Neural cell (in vitro differentiated cells): ENCODE data around the gene CR1. TPM values are rescaled to one million over a fixed set of nuclear protein-coding genes. Genes with fewer than 3 reads are reported as not detected.

Source experiments
- H2AFZ ChIP-seq: fragments of 200-600, 300-800 bp; sonication (generic), shearing (Covaris generic); 2 replicates; pipeline ENCODE4 v1.6.0; 2014; ENCODE audit warnings: low read depth, mild to moderate bottlenecking, antibody characterized with exemption, low read length, moderate library complexity
- H3F3A ChIP-seq: fragments of 200-600 bp; shearing (Covaris generic); 2 replicates; pipeline ENCODE4 v1.6.1; 2016; ENCODE audit warnings: mild to moderate bottlenecking, moderate library complexity, mixed read lengths, antibody characterized with exemption, low read length; ENCODE audit not compliant: insufficient read depth, poor library complexity, severe bottlenecking
- H3K27ac ChIP-seq: fragments of 200-600, 300-800 bp; sonication (generic), shearing (Covaris generic); 2 replicates; pipeline ENCODE4 v1.5.1; 2014; ENCODE audit warnings: mild to moderate bottlenecking, low read length, moderate library complexity
- H3K27me3 ChIP-seq: fragments of 300-800, 200-600 bp; sonication (generic), shearing (Covaris generic); 2 replicates; pipeline ENCODE4 v1.6.0; 2014; ENCODE audit warnings: mild to moderate bottlenecking, low read depth, low read length, moderate library complexity; ENCODE audit not compliant: insufficient read depth
- H3K36me3 ChIP-seq: fragments of 300-800, 200-600 bp; sonication (generic), shearing (Covaris generic); 2 replicates; pipeline ENCODE4 v1.5.1; 2014; ENCODE audit warnings: mild to moderate bottlenecking, antibody characterized with exemption, low read length, moderate library complexity; ENCODE audit not compliant: insufficient read depth
- H3K4me2 ChIP-seq: fragments of 300-800, 200-600 bp; sonication (generic), shearing (Covaris generic); 2 replicates; pipeline ENCODE4 v1.6.0; 2014; ENCODE audit warnings: mild to moderate bottlenecking, low read length
- H3K4me3 ChIP-seq: fragments of 300-800, 200-600 bp; sonication (generic), shearing (Covaris generic); 2 replicates; pipeline ENCODE4 v1.5.1; 2014; ENCODE audit warnings: mild to moderate bottlenecking, low read length, moderate library complexity
- H3K79me2 ChIP-seq: fragments of 200-600 bp; shearing (Covaris generic); replicated peaks from 2 replicates; pipeline ENCODE4 v1.6.0; 2014; ENCODE audit warnings: mild to moderate bottlenecking, low read length, moderate library complexity; ENCODE audit not compliant: insufficient read depth
- H3K9ac ChIP-seq: fragments of 300-800, 200-600 bp; sonication (generic), shearing (Covaris generic); 2 replicates; pipeline ENCODE4 v1.6.1; 2016; ENCODE audit warnings: mild to moderate bottlenecking, low read length, mixed read lengths
- H3K9me2 ChIP-seq: fragments of 200-600 bp; shearing (Covaris generic); 2 replicates; pipeline ENCODE4 v1.6.1; 2016; ENCODE audit warnings: mild to moderate bottlenecking, low read length, mixed read lengths; ENCODE audit not compliant: insufficient read depth
- H3K9me3 ChIP-seq: fragments of 200-600, 300-800 bp; sonication (generic), shearing (Covaris generic); 2 replicates; pipeline ENCODE4 v1.6.1; 2016; ENCODE audit warnings: mild to moderate bottlenecking, mixed run types, low read length, moderate library complexity, mixed read lengths
- H4K20me1 ChIP-seq: fragments of 200-600 bp; shearing (Covaris generic); 2 replicates; pipeline ENCODE4 v1.6.1; 2016; ENCODE audit warnings: mild to moderate bottlenecking, mixed run types; ENCODE audit not compliant: insufficient read depth
- EP300 ChIP-seq: fragments of 450-650 bp; conservative IDR thresholded peaks from 2 replicates; pipeline ENCODE4 v1.6.1; 2014; ENCODE audit warnings: antibody characterized with exemption, mild to moderate bottlenecking, moderate library complexity; ENCODE audit not compliant: poor library complexity, severe bottlenecking
- EZH2 ChIP-seq: fragments of 200-600, 300-800 bp; shearing (Covaris generic), sonication (generic); IDR thresholded peaks from 2 replicates; pipeline ENCODE4 v1.6.1; 2014; ENCODE audit warnings: antibody characterized with exemption, low read length, borderline replicate concordance, mild to moderate bottlenecking; ENCODE audit not compliant: insufficient read depth, poor library complexity, severe bottlenecking
- MXI1 ChIP-seq: fragments of 450-650 bp; conservative IDR thresholded peaks from 2 replicates; pipeline ENCODE4 v1.6.1; 2014; ENCODE audit warnings: antibody characterized with exemption, mild to moderate bottlenecking; ENCODE audit not compliant: poor library complexity, severe bottlenecking
- POLR2AphosphoS5 ChIP-seq: IDR thresholded peaks from 2 replicates; pipeline ENCODE4 v1.6.1; 2012
- RAD21 ChIP-seq: fragments of 450-650 bp; conservative IDR thresholded peaks from 2 replicates; pipeline ENCODE4 v1.6.1; 2014; ENCODE audit warnings: antibody characterized with exemption, mild to moderate bottlenecking, moderate library complexity
- SMC3 ChIP-seq: fragments of 450-650 bp; conservative IDR thresholded peaks from 2 replicates; pipeline ENCODE4 v1.6.1; 2014; ENCODE audit warnings: antibody characterized with exemption, mild to moderate bottlenecking, moderate library complexity; ENCODE audit not compliant: poor library complexity
- TAF1 ChIP-seq: IDR thresholded peaks from 2 replicates; pipeline ENCODE4 v1.6.1; 2012; ENCODE audit warnings: low read depth
- polyA plus RNA-seq: library from polyadenylated mRNA; depleted of rRNA; stranded (reverse); fragments of >200 nt; gene quantifications from 2 replicates; pipeline ENCODE4 v1.2.3, GENCODE V29; 2014
- TF ChIP-seq, protein P1 (sequence below): IDR thresholded peaks from 2 replicates; pipeline ENCODE4 v1.6.1; 2012; ENCODE audit warnings: borderline replicate concordance
- TF ChIP-seq, protein P2 (sequence below): fragments of 450-650 bp; IDR thresholded peaks from 2 replicates; pipeline ENCODE4 v1.5.1; 2014; ENCODE audit warnings: antibody characterized with exemption, mild to moderate bottlenecking, moderate library complexity; ENCODE audit not compliant: poor library complexity, severe bottlenecking

CR1 gene
- polyA plus RNA-seq, 1 donor from 2014 or later, result not detected

DNA sequence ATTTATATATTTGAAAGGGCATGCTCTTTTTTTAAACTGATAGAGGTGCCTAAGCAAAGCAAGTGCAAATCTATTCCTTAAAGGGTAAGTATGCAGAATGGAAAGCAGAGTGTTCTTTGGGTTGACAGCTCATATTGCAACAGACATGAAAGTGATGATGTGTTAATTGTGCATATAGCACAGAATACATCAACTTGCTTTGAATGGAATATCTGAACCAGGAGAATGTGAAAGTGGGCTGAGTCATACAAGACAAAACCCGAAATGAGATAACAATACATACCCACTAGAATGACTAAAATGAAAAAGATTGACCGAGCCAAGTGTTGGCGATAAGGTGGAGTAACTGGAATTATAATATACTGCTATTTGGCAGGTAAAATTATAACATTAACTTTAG is 4.3 kb downstream of the CR1 start:
- H3K4me3 ChIP-seq, result no peak overlapping the region
- H3K27ac ChIP-seq, result no peak overlapping the region
- H3K9me2 ChIP-seq, result no peaks in the 10 kb centered on the region
- H3K36me3 ChIP-seq, result no peaks in the 10 kb centered on the region
- H3K79me2 ChIP-seq, result no peaks in the 10 kb centered on the region
- H3K27me3 ChIP-seq, result peaks cover 35% of the 10 kb centered on the region
- no peak overlapping the region for H3K9ac ChIP-seq
- H3K9me3 ChIP-seq, result no peaks in the 10 kb centered on the region
- H3K4me2 ChIP-seq, result no peak overlapping the region
- no peaks in the 10 kb centered on the region for H4K20me1 ChIP-seq
- TF ChIP-seq, protein P1, sequence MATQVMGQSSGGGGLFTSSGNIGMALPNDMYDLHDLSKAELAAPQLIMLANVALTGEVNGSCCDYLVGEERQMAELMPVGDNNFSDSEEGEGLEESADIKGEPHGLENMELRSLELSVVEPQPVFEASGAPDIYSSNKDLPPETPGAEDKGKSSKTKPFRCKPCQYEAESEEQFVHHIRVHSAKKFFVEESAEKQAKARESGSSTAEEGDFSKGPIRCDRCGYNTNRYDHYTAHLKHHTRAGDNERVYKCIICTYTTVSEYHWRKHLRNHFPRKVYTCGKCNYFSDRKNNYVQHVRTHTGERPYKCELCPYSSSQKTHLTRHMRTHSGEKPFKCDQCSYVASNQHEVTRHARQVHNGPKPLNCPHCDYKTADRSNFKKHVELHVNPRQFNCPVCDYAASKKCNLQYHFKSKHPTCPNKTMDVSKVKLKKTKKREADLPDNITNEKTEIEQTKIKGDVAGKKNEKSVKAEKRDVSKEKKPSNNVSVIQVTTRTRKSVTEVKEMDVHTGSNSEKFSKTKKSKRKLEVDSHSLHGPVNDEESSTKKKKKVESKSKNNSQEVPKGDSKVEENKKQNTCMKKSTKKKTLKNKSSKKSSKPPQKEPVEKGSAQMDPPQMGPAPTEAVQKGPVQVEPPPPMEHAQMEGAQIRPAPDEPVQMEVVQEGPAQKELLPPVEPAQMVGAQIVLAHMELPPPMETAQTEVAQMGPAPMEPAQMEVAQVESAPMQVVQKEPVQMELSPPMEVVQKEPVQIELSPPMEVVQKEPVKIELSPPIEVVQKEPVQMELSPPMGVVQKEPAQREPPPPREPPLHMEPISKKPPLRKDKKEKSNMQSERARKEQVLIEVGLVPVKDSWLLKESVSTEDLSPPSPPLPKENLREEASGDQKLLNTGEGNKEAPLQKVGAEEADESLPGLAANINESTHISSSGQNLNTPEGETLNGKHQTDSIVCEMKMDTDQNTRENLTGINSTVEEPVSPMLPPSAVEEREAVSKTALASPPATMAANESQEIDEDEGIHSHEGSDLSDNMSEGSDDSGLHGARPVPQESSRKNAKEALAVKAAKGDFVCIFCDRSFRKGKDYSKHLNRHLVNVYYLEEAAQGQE, result no peak
- no peak for TF ChIP-seq RAD21
- TF ChIP-seq MXI1, result no peak
- TF ChIP-seq SMC3, result no peak
- TF ChIP-seq TAF1, result no peak
- TF ChIP-seq, protein P2, sequence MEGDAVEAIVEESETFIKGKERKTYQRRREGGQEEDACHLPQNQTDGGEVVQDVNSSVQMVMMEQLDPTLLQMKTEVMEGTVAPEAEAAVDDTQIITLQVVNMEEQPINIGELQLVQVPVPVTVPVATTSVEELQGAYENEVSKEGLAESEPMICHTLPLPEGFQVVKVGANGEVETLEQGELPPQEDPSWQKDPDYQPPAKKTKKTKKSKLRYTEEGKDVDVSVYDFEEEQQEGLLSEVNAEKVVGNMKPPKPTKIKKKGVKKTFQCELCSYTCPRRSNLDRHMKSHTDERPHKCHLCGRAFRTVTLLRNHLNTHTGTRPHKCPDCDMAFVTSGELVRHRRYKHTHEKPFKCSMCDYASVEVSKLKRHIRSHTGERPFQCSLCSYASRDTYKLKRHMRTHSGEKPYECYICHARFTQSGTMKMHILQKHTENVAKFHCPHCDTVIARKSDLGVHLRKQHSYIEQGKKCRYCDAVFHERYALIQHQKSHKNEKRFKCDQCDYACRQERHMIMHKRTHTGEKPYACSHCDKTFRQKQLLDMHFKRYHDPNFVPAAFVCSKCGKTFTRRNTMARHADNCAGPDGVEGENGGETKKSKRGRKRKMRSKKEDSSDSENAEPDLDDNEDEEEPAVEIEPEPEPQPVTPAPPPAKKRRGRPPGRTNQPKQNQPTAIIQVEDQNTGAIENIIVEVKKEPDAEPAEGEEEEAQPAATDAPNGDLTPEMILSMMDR, result no peak
- TF ChIP-seq EZH2, result no peak
- H3F3A ChIP-seq, result no peaks in the 10 kb centered on the region
- no peak overlapping the region for H2AFZ ChIP-seq

- no peaks in the 10 kb centered on the region for H4K20me1 ChIP-seq
- TF ChIP-seq, protein P2, result no peak
- TF ChIP-seq POLR2AphosphoS5 (no peak), EP300 (no peak), SMC3 (no peak), RAD21 (no peak), TAF1 (no peak), EZH2 (no peak), MXI1 (no peak)
- TF ChIP-seq, protein P1, result no peak
- H3F3A ChIP-seq, result no peaks in the 10 kb centered on the region
- H3K36me3 ChIP-seq, result no peaks in the 10 kb centered on the region
- H3K4me2 ChIP-seq, result no peak overlapping the region
- no peak overlapping the region for H3K9ac ChIP-seq
- H2AFZ ChIP-seq, result no peak overlapping the region
- no peak overlapping the region for H3K27ac ChIP-seq
- peaks cover 30% of the 10 kb centered on the region for H3K27me3 ChIP-seq
- no peaks in the 10 kb centered on the region for H3K79me2 ChIP-seq
- no peak overlapping the region for H3K4me3 ChIP-seq
- no peaks in the 10 kb centered on the region for H3K9me3 ChIP-seq
- no peaks in the 10 kb centered on the region for H3K9me2 ChIP-seq
Observed at GRCh38 chr1:207501071-207501470, 5.1 kb downstream of the CR1 start.
